Measurements from ENCODE around the gene FOXD1.

GRCh38 chr5:73471654-73472053 lies 23.1 kb upstream of the FOXD1 start:
- TF ChIP-seq CTCF (IDR thresholded peaks at IDR 0.05; ENCODE audit: extremely low read depth in 1 of 2, insufficient read depth in 1 of 2, low read depth in 1 of 2, low read length in 2 of 2) (no peak), MAX (IDR thresholded peaks at IDR 0.05; ENCODE audit: insufficient read depth, insufficient read length) (no peak), POLR2A (IDR thresholded peaks at IDR 0.05; ENCODE audit: low read depth, low read length) (no peak), MYC (IDR thresholded peaks at IDR 0.05; ENCODE audit: low read depth, low read length) (no peak), POLR2AphosphoS5 (IDR thresholded peaks at IDR 0.05; ENCODE audit: insufficient read depth, low read depth, low read length) (no peak), EZH2 (IDR thresholded peaks at IDR 0.05; ENCODE audit: borderline replicate concordance, low read depth, low read length, severe bottlenecking) (no peak), GATA2 (IDR thresholded peaks at IDR 0.05; ENCODE audit: insufficient read depth, insufficient read length, low read depth, low read length) (no peak), JUN (IDR thresholded peaks at IDR 0.05; ENCODE audit: borderline replicate concordance, insufficient read depth, insufficient read length, low read depth) (no peak)
